SK-N-SH (cell line): ENCODE results near the gene RELN. TPM values are rescaled to one million over a fixed set of nuclear protein-coding genes. Genes with fewer than 3 reads are reported as not detected.

ENCODE experiments used
- CTCF ChIA-PET: fragments of 300-600, 350-600 bp; formaldehyde crosslinking; extraction: SDS; loops from one replicate; lab custom pipeline; 2021; lab: Yijun Ruan, JAX
- POLR2A ChIA-PET: fragments of 350-600 bp; sonication (Branson Sonifier 250); formaldehyde crosslinking; extraction: SDS; loops from one replicate; lab custom pipeline; 2020; ENCODE audit warnings: antibody characterized with exemption, inconsistent platforms; lab: Yijun Ruan, JAX
- DNase-seq: peaks from one replicate; pipeline ENCODE4 v3.0.0; 2012
- H2AFZ ChIP-seq: fragments of 200-600 bp; sonication (generic); 2 replicates; pipeline ENCODE4 v1.8.1; 2016; ENCODE audit warnings: antibody characterized with exemption, mild to moderate bottlenecking, low read depth
- H3F3A ChIP-seq: fragments of 200-600 bp; sonication (generic); replicated peaks from 2 replicates; pipeline ENCODE3; 2016; ENCODE audit warnings: antibody characterized with exemption, mild to moderate bottlenecking; ENCODE audit not compliant: insufficient read depth
- H3K27ac ChIP-seq, 2 experiments: fragments of 200-500 bp in 1 of 2; fragments of 200-600 bp in 1 of 2; sonication (Bioruptor generic) in 1 of 2; sonication (generic), shearing (Covaris generic) in 1 of 2; 2 replicates each; pipeline versions ENCODE4 v1.5.1 to v1.6.1; 2014 to 2016; ENCODE audit warnings: low read depth in 2 of 2, inconsistent platforms in 1 of 2, low read length in 1 of 2, mild to moderate bottlenecking in 1 of 2, mixed read lengths in 1 of 2
- H3K27me3 ChIP-seq: fragments of 200-600 bp; sonication (generic), shearing (Covaris generic); 2 replicates; pipeline ENCODE4 v1.6.1; 2016; ENCODE audit warnings: mixed run types; ENCODE audit not compliant: insufficient read depth
- H3K36me3 ChIP-seq, 2 experiments: fragments of 200-500 bp in 1 of 2; fragments of 200-600 bp in 1 of 2; sonication (Bioruptor generic) in 1 of 2; sonication (generic) in 1 of 2; replicated peaks in 1 of 2; 2 replicates each; pipeline versions ENCODE3 to v1.5.1; 2014 to 2016; ENCODE audit warnings: low read length in 1 of 2, mild to moderate bottlenecking in 1 of 2; ENCODE audit not compliant: insufficient read depth in 2 of 2, control insufficient read depth in 1 of 2
- H3K4me1 ChIP-seq, 2 experiments: fragments of 200-500 bp in 1 of 2; fragments of 200-600 bp in 1 of 2; sonication (Bioruptor generic) in 1 of 2; sonication (generic), shearing (Covaris generic) in 1 of 2; 2 replicates each; pipeline versions ENCODE4 v1.5.1 to v1.6.1; 2014 to 2016; ENCODE audit warnings: low read depth in 1 of 2, low read length in 1 of 2, mixed run types in 1 of 2; ENCODE audit not compliant: insufficient read depth in 2 of 2, control insufficient read depth in 1 of 2
- H3K4me2 ChIP-seq: fragments of 200-600 bp; sonication (generic), shearing (Covaris generic); 2 replicates; pipeline ENCODE4 v1.6.1; 2017; ENCODE audit warnings: mixed run types
- H3K4me3 ChIP-seq, 2 experiments: fragments of 200-500 bp in 1 of 2; fragments of 200-600 bp in 1 of 2; sonication (Bioruptor generic) in 1 of 2; sonication (generic), shearing (Covaris generic) in 1 of 2; 2 replicates each; pipeline versions ENCODE4 v1.5.1 to v1.8.1; 2014 to 2016; ENCODE audit warnings: low read depth in 2 of 2, inconsistent platforms in 1 of 2, low read length in 1 of 2, mild to moderate bottlenecking in 1 of 2, mixed read lengths in 1 of 2, moderate library complexity in 1 of 2
- H3K79me2 ChIP-seq: fragments of 200-600 bp; sonication (generic); 2 replicates; pipeline ENCODE4 v1.8.1; 2017; ENCODE audit warnings: mild to moderate bottlenecking; ENCODE audit not compliant: insufficient read depth
- H3K9ac ChIP-seq: fragments of 200-600 bp; sonication (generic); 2 replicates; pipeline ENCODE4 v1.6.1; 2017; ENCODE audit warnings: mixed run types
- H3K9me2 ChIP-seq: fragments of 200-600 bp; sonication (generic); 2 replicates; pipeline ENCODE4 v1.6.1; 2017; ENCODE audit warnings: mixed run types
- H3K9me3 ChIP-seq: fragments of 200-600 bp; sonication (generic); 2 replicates; pipeline ENCODE4 v1.6.1; 2017; ENCODE audit warnings: mixed run types, mild to moderate bottlenecking, moderate library complexity
- H4K20me1 ChIP-seq: fragments of 200-600 bp; sonication (generic); 2 replicates; pipeline ENCODE4 v1.6.1; 2017; ENCODE audit warnings: mild to moderate bottlenecking, mixed run types; ENCODE audit not compliant: insufficient read depth
- CHD2 ChIP-seq: fragments of 150-350 bp; IDR thresholded peaks from 2 replicates; pipeline ENCODE4 v1.6.1; 2018; ENCODE audit warnings: low read length; ENCODE audit not compliant: partially characterized antibody
- ELF1 ChIP-seq: IDR thresholded peaks from 2 replicates; pipeline ENCODE4 v1.4.0; 2012
- EP300 ChIP-seq, 2 experiments: IDR thresholded peaks; 2 replicates each; pipeline versions ENCODE4 v1.4.0 to v1.6.1; 2012; ENCODE audit warnings: borderline replicate concordance in 1 of 2, low read depth in 1 of 2, low read length in 1 of 2
- EZH2phosphoT487 ChIP-seq: fragments of 200-600 bp; sonication (generic); IDR thresholded peaks from 2 replicates; pipeline ENCODE4 v1.6.1; 2017; ENCODE audit warnings: low read depth, mixed run types, mild to moderate bottlenecking, antibody characterized with exemption, moderate library complexity, borderline replicate concordance
- FOXJ3 ChIP-seq: sonication (generic); formaldehyde crosslinking; IDR thresholded peaks from 2 replicates; pipeline ENCODE4 v1.5.1; 2020; ENCODE audit warnings: mild to moderate bottlenecking, missing genetic modification reagents
- FOXM1 ChIP-seq: IDR thresholded peaks from 2 replicates; pipeline ENCODE4 v1.4.0; 2012; ENCODE audit warnings: low read depth, mild to moderate bottlenecking
- GABPA ChIP-seq: IDR thresholded peaks from 2 replicates; pipeline ENCODE4 v1.4.0; 2012; ENCODE audit warnings: low read depth, mild to moderate bottlenecking
- GATA2 ChIP-seq: sonication (generic); formaldehyde crosslinking; IDR thresholded peaks from 2 replicates; pipeline ENCODE4 v1.5.0; 2020; ENCODE audit warnings: mild to moderate bottlenecking, missing genetic modification reagents
- NRF1 ChIP-seq: IDR thresholded peaks from 2 replicates; pipeline ENCODE4 v1.6.1; 2012; ENCODE audit warnings: low read depth, mild to moderate bottlenecking, low read length
- POLR2AphosphoS5 ChIP-seq: IDR thresholded peaks from 2 replicates; pipeline ENCODE4 v1.6.1; 2012; ENCODE audit warnings: low read depth, low read length
- RAD21 ChIP-seq: IDR thresholded peaks from 2 replicates; pipeline ENCODE4 v1.6.1; 2012; ENCODE audit warnings: mild to moderate bottlenecking, low read length
- RCOR1 ChIP-seq: fragments of 150-350 bp; IDR thresholded peaks from 2 replicates; pipeline ENCODE4 v1.6.1; 2017; ENCODE audit warnings: antibody characterized with exemption, low read length
- RFX5 ChIP-seq: IDR thresholded peaks from 2 replicates; pipeline ENCODE4 v1.6.1; 2012; ENCODE audit warnings: mild to moderate bottlenecking, improper control_type of control experiment, low read length
- SIN3A ChIP-seq: IDR thresholded peaks from 2 replicates; pipeline ENCODE4 v1.6.1; 2012; ENCODE audit warnings: low read depth, mild to moderate bottlenecking, low read length, moderate library complexity, borderline replicate concordance
- TAF1 ChIP-seq: IDR thresholded peaks from 2 replicates; pipeline ENCODE4 v1.6.1; 2012; ENCODE audit warnings: low read depth, mild to moderate bottlenecking, low read length, moderate library complexity, borderline replicate concordance
- TEAD4 ChIP-seq: IDR thresholded peaks from 2 replicates; pipeline ENCODE4 v1.4.0; 2012; ENCODE audit warnings: mild to moderate bottlenecking, borderline replicate concordance; ENCODE audit not compliant: insufficient read depth
- WGBS: methylation state at CpG from one replicate; pipeline ENCODE4 v1.1.6; 2017; ENCODE audit warnings: low lambda C conversion rate; 5-methylcytosine and 5-hydroxymethylcytosine counted together
- polyA plus RNA-seq, 3 experiments: library from polyadenylated mRNA; depleted of rRNA; stranded (reverse); fragments of >200 nt; gene quantifications; 2 replicates each; pipeline ENCODE4 v1.2.3, GENCODE V29; 2012
- TF ChIP-seq, protein P1 (sequence below): IDR thresholded peaks from 2 replicates; pipeline ENCODE4; 2012
- TF ChIP-seq, protein P2 (sequence below): IDR thresholded peaks from 2 replicates; pipeline ENCODE4 v1.6.1; 2012; ENCODE audit warnings: mild to moderate bottlenecking, low read depth, low read length, moderate library complexity
- TF ChIP-seq, protein P3 (sequence below): IDR thresholded peaks from 2 replicates; pipeline ENCODE4 v1.4.0; 2012; ENCODE audit warnings: low read depth, borderline replicate concordance
- TF ChIP-seq, protein P4 (sequence below): fragments of 150-350 bp; IDR thresholded peaks from 2 replicates; pipeline ENCODE4 v1.6.1; 2016; ENCODE audit warnings: mild to moderate bottlenecking, low read depth, low read length

Gene RELN
- polyA plus RNA-seq, 1 of the 3 experiments (the other 2 are of a cell fraction) = 0.02 TPM

DNA sequence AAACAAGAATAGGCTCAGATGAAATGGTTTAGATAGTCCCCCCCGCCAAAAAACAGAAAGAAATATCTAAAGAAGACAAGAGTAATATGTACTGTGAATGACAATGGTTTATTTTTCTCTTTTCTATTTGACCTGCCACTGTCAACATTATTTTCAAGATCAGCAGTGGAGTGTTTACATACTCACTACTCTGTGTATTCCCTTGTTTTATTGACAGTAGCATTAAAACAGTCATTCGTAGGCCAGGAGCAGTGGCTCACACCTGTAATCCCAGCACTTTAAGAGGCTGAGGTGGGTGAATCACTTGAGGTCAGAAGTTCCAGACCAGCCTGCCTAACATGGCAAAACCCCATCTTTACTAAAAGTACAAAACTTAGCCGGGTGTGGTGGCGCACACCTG is 298.2 kb downstream of the RELN start:
- peaks cover 0 to 2% of the 10 kb centered on the region in 2 experiments; a peak in 2 of 4 replicates for H3K4me1 ChIP-seq
- no peaks in the 10 kb centered on the region for H3K9me3 ChIP-seq
- H3K4me2 ChIP-seq = no peak overlapping the region
- TF ChIP-seq, protein P1, sequence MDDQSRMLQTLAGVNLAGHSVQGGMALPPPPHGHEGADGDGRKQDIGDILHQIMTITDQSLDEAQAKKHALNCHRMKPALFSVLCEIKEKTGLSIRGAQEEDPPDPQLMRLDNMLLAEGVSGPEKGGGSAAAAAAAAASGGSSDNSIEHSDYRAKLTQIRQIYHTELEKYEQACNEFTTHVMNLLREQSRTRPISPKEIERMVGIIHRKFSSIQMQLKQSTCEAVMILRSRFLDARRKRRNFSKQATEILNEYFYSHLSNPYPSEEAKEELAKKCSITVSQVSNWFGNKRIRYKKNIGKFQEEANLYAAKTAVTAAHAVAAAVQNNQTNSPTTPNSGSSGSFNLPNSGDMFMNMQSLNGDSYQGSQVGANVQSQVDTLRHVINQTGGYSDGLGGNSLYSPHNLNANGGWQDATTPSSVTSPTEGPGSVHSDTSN = no peak
- no peak for TF ChIP-seq RFX5
- no peak for TF ChIP-seq GATA2 (CRISPR knock-in tag)
- no peak for TF ChIP-seq EZH2phosphoT487
- TF ChIP-seq, protein P2, sequence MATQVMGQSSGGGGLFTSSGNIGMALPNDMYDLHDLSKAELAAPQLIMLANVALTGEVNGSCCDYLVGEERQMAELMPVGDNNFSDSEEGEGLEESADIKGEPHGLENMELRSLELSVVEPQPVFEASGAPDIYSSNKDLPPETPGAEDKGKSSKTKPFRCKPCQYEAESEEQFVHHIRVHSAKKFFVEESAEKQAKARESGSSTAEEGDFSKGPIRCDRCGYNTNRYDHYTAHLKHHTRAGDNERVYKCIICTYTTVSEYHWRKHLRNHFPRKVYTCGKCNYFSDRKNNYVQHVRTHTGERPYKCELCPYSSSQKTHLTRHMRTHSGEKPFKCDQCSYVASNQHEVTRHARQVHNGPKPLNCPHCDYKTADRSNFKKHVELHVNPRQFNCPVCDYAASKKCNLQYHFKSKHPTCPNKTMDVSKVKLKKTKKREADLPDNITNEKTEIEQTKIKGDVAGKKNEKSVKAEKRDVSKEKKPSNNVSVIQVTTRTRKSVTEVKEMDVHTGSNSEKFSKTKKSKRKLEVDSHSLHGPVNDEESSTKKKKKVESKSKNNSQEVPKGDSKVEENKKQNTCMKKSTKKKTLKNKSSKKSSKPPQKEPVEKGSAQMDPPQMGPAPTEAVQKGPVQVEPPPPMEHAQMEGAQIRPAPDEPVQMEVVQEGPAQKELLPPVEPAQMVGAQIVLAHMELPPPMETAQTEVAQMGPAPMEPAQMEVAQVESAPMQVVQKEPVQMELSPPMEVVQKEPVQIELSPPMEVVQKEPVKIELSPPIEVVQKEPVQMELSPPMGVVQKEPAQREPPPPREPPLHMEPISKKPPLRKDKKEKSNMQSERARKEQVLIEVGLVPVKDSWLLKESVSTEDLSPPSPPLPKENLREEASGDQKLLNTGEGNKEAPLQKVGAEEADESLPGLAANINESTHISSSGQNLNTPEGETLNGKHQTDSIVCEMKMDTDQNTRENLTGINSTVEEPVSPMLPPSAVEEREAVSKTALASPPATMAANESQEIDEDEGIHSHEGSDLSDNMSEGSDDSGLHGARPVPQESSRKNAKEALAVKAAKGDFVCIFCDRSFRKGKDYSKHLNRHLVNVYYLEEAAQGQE = no peak
- no peak for TF ChIP-seq FOXJ3 (CRISPR knock-in tag)
- TF ChIP-seq NRF1 = no peak
- TF ChIP-seq, protein P3, sequence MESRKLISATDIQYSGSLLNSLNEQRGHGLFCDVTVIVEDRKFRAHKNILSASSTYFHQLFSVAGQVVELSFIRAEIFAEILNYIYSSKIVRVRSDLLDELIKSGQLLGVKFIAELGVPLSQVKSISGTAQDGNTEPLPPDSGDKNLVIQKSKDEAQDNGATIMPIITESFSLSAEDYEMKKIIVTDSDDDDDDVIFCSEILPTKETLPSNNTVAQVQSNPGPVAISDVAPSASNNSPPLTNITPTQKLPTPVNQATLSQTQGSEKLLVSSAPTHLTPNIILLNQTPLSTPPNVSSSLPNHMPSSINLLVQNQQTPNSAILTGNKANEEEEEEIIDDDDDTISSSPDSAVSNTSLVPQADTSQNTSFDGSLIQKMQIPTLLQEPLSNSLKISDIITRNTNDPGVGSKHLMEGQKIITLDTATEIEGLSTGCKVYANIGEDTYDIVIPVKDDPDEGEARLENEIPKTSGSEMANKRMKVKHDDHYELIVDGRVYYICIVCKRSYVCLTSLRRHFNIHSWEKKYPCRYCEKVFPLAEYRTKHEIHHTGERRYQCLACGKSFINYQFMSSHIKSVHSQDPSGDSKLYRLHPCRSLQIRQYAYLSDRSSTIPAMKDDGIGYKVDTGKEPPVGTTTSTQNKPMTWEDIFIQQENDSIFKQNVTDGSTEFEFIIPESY = no peak
- no peak for TF ChIP-seq RAD21
- TF ChIP-seq FOXM1 = no peak
- no peak for TF ChIP-seq TEAD4
- TF ChIP-seq GABPA = no peak
- no peak for TF ChIP-seq CHD2
- no peak for TF ChIP-seq ELF1
- TF ChIP-seq, protein P4, sequence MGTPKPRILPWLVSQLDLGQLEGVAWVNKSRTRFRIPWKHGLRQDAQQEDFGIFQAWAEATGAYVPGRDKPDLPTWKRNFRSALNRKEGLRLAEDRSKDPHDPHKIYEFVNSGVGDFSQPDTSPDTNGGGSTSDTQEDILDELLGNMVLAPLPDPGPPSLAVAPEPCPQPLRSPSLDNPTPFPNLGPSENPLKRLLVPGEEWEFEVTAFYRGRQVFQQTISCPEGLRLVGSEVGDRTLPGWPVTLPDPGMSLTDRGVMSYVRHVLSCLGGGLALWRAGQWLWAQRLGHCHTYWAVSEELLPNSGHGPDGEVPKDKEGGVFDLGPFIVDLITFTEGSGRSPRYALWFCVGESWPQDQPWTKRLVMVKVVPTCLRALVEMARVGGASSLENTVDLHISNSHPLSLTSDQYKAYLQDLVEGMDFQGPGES = no peak
- TF ChIP-seq RCOR1 = no peak
- TF ChIP-seq EP300 (IDR thresholded peaks at IDR 0.05; ENCODE audit: borderline replicate concordance in 1 of 2, low read depth in 1 of 2, low read length in 1 of 2) = no peak
- TF ChIP-seq TAF1 = no peak
- TF ChIP-seq POLR2AphosphoS5 = no peak
- no peak for TF ChIP-seq SIN3A
- H3K27me3 ChIP-seq = no peaks in the 10 kb centered on the region
- H3K9ac ChIP-seq = no peak overlapping the region
- WGBS = 56% methylated on average over 4 of the region's 4 CpGs
- ChIA-PET CTCF (interaction anchor here (0.7 to 1.6 kb wide), 3 partner anchors 9 to 164 kb away, joined by 3 read pairs; no protein-coding TSS in a partner anchor), POLR2A (no interaction called here)
- no peak overlapping the region for H2AFZ ChIP-seq
- no peak overlapping the region for H3K27ac ChIP-seq
- H3K79me2 ChIP-seq = no peaks in the 10 kb centered on the region
- no peaks in the 10 kb centered on the region for H4K20me1 ChIP-seq
- no peak for DNase-seq
- no peaks in the 10 kb centered on the region for H3F3A ChIP-seq
- H3K36me3 ChIP-seq = no peaks in the 10 kb centered on the region
- H3K4me3 ChIP-seq = no peak overlapping the region
- no peaks in the 10 kb centered on the region for H3K9me2 ChIP-seq
